ENCODE results near the gene SYNDIG1L. TPM values are rescaled to one million over a fixed set of nuclear protein-coding genes. Genes with fewer than 3 reads are reported as not detected.

SYNDIG1L gene
- total RNA-seq, 1 experiment from 2014 or later, result not detected

DNA sequence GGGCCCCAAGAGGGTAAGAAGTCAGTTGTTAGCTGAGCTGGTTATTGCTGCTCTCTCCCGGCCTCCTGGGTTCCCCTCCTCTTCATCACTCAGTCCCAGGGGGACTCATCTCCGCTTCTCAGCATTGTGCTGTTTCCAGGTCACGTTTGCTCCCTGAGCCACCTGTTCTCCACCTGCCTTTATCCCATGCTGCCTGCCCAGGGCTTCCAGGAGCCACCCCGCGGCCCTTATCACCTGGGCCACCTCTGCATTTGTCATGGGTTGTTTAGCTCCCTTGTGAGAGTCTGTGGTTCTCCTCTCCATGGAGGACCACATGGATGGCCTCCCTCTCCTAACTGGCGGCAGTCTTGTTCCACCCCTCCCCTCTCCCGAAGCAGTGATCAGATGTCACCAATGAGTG lies 36.0 kb downstream of the SYNDIG1L start:
- no peaks in the 10 kb centered on the region for H3K9me2 ChIP-seq (ENCODE audit: insufficient read depth)
- H3K4me3 ChIP-seq (replicated peaks in 1 of 2; ENCODE audit: low read depth in 1 of 2, low read length in 2 of 2), result no peak overlapping the region
- intact Hi-C loops (cut with micrococcal nuclease), result no loop called here
- no peaks in the 10 kb centered on the region for H3K9me3 ChIP-seq (ENCODE audit: control insufficient read depth in 1 of 2, insufficient read depth in 1 of 2, low read depth in 1 of 2, low read length in 2 of 2)
- H3K79me2 ChIP-seq (ENCODE audit: insufficient read depth, low read length), result no peaks in the 10 kb centered on the region
- H3K9ac ChIP-seq (ENCODE audit: low read length), result no peak overlapping the region
- H2AFZ ChIP-seq (ENCODE audit: low read depth, low read length, poor library complexity, severe bottlenecking), result no peak overlapping the region
- ChIA-PET POLR2A (interaction anchor here (0.6 kb wide), 1 partner anchor 153 kb away, joined by 4 read pairs; no protein-coding TSS in a partner anchor), CTCF (no interaction called here), RAD21 (ENCODE audit: low non-redundant PET in 1 of 2, low total read pairs in 2 of 2, uncharacterized antibody in 2 of 2, unreplicated experiment in 2 of 2) (no interaction called here)
- no peak overlapping the region for H3K4me2 ChIP-seq (ENCODE audit: low read length)
- no TSS peak for BruUV-seq (replicated peaks)
- no peak for DNase-seq (ENCODE audit: low read depth, low spot score)
- H3K27me3 ChIP-seq (ENCODE audit: insufficient read depth, low read length), result peaks cover 2% of the 10 kb centered on the region; the same call in 1 of the 2 replicates
- no peaks in the 10 kb centered on the region for H4K20me1 ChIP-seq (ENCODE audit: insufficient read depth)
- no peaks in the 10 kb centered on the region for H3K4me1 ChIP-seq (ENCODE audit: control insufficient read depth in 1 of 2, insufficient read depth in 2 of 2, low read length in 2 of 2)
- ATAC-seq, result no peak
- H3K36me3 ChIP-seq (ENCODE audit: control insufficient read depth in 1 of 2, insufficient read depth in 2 of 2, low read length in 2 of 2), result no peaks in the 10 kb centered on the region
- TF ChIP-seq CEBPB (IDR thresholded peaks at IDR 0.05; ENCODE audit: low read depth) (no peak), YY1 (IDR thresholded peaks at IDR 0.05; ENCODE audit: extremely low read depth, insufficient replicate concordance, low read depth, low read length) (no peak), EZH2 (IDR thresholded peaks at IDR 0.05) (no peak), POLR2AphosphoS5 (IDR thresholded peaks at IDR 0.05; ENCODE audit: low read depth, low read length) (no peak), ZFX (IDR thresholded peaks at IDR 0.05) (no peak), EGR1 (IDR thresholded peaks at IDR 0.05; ENCODE audit: low read depth) (no peak), SIN3A (IDR thresholded peaks at IDR 0.05; ENCODE audit: low read depth) (no peak), TCF7L2 (IDR thresholded peaks at IDR 0.05; ENCODE audit: borderline replicate concordance, extremely low read depth, insufficient read depth, insufficient read length) (no peak), ELF1 (IDR thresholded peaks at IDR 0.05; ENCODE audit: borderline replicate concordance, low read depth) (no peak), CBX3 (IDR thresholded peaks at IDR 0.05; ENCODE audit: low read depth) (no peak), ZNF274 (IDR thresholded peaks at IDR 0.05; ENCODE audit: low read depth, low read length) (no peak)
- TF ChIP-seq, protein P1, sequence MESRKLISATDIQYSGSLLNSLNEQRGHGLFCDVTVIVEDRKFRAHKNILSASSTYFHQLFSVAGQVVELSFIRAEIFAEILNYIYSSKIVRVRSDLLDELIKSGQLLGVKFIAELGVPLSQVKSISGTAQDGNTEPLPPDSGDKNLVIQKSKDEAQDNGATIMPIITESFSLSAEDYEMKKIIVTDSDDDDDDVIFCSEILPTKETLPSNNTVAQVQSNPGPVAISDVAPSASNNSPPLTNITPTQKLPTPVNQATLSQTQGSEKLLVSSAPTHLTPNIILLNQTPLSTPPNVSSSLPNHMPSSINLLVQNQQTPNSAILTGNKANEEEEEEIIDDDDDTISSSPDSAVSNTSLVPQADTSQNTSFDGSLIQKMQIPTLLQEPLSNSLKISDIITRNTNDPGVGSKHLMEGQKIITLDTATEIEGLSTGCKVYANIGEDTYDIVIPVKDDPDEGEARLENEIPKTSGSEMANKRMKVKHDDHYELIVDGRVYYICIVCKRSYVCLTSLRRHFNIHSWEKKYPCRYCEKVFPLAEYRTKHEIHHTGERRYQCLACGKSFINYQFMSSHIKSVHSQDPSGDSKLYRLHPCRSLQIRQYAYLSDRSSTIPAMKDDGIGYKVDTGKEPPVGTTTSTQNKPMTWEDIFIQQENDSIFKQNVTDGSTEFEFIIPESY (IDR thresholded peaks at IDR 0.05; ENCODE audit: extremely low read depth, insufficient replicate concordance, low read length), result no peak
- TF ChIP-seq, protein P2, sequence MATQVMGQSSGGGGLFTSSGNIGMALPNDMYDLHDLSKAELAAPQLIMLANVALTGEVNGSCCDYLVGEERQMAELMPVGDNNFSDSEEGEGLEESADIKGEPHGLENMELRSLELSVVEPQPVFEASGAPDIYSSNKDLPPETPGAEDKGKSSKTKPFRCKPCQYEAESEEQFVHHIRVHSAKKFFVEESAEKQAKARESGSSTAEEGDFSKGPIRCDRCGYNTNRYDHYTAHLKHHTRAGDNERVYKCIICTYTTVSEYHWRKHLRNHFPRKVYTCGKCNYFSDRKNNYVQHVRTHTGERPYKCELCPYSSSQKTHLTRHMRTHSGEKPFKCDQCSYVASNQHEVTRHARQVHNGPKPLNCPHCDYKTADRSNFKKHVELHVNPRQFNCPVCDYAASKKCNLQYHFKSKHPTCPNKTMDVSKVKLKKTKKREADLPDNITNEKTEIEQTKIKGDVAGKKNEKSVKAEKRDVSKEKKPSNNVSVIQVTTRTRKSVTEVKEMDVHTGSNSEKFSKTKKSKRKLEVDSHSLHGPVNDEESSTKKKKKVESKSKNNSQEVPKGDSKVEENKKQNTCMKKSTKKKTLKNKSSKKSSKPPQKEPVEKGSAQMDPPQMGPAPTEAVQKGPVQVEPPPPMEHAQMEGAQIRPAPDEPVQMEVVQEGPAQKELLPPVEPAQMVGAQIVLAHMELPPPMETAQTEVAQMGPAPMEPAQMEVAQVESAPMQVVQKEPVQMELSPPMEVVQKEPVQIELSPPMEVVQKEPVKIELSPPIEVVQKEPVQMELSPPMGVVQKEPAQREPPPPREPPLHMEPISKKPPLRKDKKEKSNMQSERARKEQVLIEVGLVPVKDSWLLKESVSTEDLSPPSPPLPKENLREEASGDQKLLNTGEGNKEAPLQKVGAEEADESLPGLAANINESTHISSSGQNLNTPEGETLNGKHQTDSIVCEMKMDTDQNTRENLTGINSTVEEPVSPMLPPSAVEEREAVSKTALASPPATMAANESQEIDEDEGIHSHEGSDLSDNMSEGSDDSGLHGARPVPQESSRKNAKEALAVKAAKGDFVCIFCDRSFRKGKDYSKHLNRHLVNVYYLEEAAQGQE (IDR thresholded peaks at IDR 0.05; ENCODE audit: low read depth), result no peak
- TF ChIP-seq, protein P3, sequence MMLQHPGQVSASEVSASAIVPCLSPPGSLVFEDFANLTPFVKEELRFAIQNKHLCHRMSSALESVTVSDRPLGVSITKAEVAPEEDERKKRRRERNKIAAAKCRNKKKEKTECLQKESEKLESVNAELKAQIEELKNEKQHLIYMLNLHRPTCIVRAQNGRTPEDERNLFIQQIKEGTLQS (IDR thresholded peaks at IDR 0.05), result no peak
- TF ChIP-seq, protein P4, sequence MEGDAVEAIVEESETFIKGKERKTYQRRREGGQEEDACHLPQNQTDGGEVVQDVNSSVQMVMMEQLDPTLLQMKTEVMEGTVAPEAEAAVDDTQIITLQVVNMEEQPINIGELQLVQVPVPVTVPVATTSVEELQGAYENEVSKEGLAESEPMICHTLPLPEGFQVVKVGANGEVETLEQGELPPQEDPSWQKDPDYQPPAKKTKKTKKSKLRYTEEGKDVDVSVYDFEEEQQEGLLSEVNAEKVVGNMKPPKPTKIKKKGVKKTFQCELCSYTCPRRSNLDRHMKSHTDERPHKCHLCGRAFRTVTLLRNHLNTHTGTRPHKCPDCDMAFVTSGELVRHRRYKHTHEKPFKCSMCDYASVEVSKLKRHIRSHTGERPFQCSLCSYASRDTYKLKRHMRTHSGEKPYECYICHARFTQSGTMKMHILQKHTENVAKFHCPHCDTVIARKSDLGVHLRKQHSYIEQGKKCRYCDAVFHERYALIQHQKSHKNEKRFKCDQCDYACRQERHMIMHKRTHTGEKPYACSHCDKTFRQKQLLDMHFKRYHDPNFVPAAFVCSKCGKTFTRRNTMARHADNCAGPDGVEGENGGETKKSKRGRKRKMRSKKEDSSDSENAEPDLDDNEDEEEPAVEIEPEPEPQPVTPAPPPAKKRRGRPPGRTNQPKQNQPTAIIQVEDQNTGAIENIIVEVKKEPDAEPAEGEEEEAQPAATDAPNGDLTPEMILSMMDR (IDR thresholded peaks at IDR 0.05 in 2 of 3, conservative IDR thresholded peaks at IDR 0.05 in 1 of 3; ENCODE audit: borderline replicate concordance in 1 of 3, insufficient read depth in 1 of 3, low read depth in 2 of 3, low read length in 2 of 3), result no peak
- no peak overlapping the region for H3K27ac ChIP-seq (ENCODE audit: low read depth, low read length)
